NK-92 treated with Interleukin-12 subunit alpha and Interleukin-12 subunit beta, amount 100 ng/mL, for 24 hours (cell line): Measurements from ENCODE around the gene SLMAP.
"Not testable (repeated sequence)": the region's sequence is repeated elsewhere in the genome, so short reads cannot be mapped to it uniquely, and the experiment has no call there.

Experiments
- DNase-seq: peaks from one replicate; lab custom pipeline; 2025; lab: John Stamatoyannopoulos, UW

The SLMAP gene

DNA sequence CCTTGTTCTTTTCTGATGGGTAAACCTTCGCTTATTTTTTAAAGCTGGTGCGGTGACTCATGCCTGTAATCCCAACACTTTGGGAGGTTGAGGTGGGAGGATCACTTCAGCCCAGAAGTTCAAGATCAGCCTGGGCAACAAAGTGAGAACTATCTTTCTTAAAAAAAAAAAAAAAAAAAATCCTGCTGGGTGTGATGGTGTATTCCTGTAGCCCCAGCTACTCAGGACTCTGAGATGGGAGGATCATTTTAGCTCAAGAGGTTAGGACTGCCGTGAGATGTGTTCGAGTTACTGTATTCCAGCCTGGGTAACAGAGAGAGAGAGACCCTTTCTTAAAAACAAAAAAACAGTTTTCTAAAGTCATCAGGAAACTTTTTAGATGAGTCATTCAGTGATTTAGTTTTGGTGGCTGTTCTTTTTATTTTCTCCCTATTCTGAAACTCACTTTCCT is 37.7 kb downstream of the SLMAP start:
- no peak for DNase-seq

DNA sequence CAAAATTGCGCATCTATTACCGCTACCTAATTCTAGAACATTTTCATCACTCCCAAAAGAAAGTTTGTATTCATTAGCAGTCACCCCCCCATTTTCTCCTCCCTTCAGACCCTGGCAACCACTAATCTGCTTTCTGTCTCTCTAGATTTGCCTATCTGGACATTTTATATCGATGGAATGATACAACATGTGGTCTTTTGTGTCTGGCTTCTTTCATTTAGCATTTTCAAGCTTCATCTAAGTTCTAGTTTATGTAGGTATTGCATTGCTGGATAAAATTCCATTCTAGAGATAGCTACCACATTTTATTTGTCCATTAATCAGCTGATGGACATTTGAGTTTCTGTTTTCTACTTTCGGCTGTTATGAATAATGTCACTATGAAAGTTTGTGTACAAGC is 38.4 kb downstream of the SLMAP start:
- no peak for DNase-seq

DNA sequence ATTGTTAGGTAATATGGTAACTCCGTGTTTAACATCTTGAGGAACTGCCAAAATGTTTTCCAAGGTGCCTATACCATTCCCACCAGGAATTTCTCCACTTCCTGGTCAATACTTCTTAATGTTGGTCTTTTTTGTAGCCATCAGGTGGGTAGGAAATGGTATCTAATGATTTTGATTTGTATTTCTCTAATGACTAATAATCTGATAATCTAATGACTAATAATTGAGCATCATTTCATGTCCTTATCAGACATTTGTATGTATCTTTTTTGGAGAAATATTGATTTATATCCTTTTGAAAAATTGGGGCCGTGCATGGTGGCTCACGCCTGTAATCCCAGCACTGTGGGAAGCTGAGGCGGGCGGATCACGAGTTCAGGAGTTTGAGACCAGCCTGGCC is 38.8 kb downstream of the SLMAP start:
- DNase-seq = no peak

DNA sequence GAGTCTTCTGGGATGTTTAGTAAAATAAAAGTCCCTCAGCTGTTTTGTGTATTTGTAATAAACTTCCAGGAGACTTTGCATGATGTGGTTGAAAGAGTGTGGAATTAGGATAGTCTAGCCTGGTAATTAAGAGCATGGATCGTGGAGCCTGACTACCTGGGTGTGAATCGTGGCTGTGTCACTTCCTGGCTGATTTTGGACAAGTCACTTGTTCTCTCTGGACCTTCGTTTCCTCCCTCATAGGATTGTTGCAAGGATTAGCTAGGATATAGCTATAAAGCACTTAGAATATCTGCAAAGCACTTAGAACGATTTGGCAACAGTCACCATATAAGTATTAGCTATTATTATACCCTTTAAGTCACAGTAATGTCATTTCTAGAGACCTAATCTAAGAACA is 40.2 kb downstream of the SLMAP start:
- no peak for DNase-seq

DNA sequence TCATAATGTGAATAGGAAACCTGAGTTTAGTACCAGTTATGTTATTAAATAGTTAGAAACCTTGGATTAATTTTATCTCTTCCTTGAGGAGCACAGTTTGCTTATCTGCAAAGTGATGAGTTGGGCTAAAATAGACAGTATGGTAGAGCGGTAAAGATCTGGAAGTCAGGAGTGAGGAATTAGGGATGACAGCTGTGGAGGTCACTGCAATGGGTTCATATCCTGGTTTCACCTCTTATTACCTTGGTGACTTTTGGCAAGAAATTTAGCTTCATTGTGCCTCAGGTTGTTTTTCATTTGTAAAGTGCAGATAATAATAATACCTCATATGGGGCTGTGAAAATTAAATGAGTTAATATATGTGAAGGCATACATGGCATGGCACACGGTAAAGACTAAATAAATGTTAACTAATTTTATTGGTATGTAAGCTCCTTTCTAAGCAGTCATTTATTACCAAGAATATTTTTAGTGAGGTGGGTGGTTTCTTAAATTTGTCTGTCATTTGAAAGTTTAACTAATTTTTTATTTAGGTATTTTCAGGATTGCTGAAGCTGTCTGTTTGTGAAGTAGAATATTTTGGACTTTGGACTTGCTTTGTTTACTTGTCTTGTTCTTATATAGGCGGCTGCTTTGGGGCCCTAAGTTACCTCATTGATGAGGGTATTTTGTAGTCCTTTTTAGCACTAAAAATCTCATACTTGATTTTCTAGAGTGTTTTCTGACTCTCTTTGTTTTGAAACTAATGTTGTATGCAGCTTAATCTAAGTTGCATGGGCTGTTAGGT is 41.8 kb downstream of the SLMAP start:
- no peak for DNase-seq

DNA sequence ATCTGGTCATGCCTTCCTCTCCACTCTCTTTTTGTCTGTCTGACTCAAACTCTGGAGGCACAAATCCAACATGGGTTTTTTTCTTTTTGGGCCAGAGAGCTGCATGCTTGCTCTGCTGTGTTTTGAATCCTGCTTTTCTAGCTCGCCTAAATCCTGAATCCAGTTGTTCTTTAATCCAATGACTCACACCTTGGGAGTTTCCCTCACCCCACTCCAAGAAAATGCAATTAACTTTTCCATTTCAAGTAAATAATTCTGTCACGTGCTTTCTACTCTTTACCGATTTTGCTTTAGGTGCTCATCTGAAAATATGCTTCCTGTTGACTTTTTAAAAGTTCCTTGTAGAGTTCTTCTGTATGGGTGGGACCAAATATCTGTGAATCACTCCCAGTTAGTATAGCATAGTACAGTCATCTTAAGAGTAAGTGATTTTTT is 47.6 kb downstream of the SLMAP start:
- DNase-seq = no peak

DNA sequence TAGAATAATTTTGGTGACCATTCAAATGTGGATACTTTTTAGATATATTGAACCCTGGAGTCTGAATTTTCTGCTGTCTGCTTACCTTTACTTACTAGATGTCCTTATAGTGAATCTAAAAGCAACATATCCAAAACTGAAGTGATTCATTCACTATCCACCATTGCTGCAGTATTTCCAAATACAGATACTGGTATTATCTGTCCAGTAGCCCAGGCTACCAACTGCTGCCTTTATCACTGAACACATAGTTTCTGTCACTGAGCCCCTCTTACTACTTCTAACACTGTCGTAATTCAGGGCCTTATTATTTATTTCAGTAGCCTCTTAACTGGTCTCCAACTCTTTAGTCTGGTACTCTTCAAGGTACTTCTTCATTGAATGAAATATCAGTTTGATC is 49.2 kb downstream of the SLMAP start:
- no peak for DNase-seq

DNA sequence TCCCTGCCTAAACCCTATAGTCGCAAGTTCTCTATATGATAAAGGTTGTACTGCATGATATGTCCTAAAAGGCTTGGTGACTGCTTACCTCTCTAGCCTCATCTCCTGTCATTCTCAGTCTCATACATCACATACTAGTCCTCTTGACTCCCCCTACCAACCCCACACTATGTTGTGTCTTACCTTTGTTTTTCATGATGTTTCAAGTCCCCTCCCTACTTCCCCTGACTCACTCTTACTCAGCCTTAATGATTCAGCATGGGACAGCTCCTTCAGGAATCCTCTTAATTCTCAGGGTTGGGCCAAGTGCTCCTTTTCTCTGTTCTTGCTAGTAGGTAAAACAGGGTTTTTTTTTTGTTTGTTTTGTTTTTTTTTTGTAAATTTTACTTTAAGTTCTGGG is 49.6 kb downstream of the SLMAP start:
- DNase-seq = no peak

DNA sequence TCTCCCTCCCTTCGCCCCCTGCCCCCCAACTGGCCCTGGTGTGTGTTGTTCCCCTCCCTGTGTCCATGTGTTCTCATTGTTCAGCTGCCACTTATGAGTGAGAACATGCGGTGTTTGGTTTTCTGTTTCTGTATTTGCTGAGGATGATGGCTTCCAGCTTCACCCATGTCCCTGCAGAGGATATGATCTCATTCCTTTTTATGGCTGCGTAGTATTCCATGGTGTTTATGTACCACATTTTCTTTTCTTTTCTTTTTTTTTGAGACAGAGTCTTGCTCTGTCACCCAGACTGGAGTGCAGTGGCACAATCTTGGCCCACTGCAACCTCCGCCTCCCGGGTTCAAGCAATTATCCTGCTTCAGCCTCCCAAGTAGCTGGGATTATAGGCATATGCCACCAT is 50.1 kb downstream of the SLMAP start:
- not testable (repeated sequence) for DNase-seq

DNA sequence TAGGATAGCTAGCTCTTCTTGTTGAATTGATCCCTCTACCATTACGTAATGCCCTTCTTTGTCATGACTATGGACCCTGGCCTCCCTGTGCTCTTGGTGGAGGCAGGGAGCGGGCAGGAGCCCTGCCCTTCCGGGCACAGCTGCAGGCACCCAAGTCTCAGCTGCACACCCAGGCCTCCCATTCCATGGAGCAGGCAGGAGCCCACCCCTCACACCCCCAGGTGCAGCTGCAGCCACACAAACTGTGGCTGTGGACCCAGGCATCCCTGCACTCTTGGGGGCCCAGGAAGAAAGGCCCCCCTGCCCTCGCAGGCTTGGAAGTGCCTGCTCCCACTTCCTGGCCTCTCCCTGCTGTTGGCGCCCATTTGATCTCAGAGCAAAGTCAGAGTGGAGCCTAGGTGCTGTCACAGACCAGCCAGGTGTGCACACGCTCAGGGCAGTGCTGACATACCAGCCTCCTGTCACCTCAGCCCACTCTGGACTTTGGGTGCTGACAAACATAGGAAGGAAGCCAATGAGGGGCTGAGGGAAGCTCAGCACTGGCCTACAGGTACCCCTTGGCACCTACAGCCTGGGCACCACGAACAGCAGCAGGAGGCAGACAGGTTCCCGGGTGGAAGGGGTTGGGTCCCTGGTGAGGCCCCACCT is 53.0 kb downstream of the SLMAP start:
- DNase-seq = no peak

DNA sequence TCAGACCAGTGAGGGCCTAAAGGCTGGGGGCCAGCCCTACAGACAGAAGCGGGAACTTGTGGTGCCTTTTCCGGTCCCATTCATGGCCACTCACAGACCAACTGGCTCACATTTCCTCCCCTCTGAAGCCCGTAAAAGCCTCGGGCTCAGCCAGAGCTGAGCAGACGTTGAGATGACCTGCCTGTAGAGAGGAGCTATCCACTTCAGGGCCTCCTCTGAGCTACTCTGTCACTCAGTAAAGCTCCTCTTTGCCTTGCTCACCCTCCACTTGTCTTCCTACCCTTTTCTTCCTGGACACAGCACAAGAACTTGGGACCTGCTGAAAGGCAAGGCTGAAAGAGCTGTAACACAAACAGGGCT is 53.5 kb downstream of the SLMAP start:
- no peak for DNase-seq

DNA sequence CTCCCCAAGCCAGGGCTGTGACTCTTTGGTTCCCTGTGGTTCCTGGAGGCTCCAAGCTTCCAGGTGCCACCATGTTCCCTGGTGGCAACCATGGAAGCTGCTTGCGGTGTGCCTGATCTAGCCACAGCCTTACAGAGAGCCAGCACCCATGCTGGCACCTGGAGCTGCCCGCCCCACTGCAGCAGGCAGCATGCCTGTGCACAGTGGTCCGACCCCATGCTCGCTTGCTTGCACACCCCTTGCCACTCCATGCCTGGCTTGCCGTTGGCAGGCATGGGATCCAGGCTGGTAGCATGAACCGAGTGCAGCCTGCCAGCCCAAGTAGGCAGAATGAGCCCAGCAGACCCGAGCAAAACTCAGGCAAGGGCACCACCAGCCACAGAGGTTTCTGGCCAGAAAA is 53.9 kb downstream of the SLMAP start:
- DNase-seq = no peak

DNA sequence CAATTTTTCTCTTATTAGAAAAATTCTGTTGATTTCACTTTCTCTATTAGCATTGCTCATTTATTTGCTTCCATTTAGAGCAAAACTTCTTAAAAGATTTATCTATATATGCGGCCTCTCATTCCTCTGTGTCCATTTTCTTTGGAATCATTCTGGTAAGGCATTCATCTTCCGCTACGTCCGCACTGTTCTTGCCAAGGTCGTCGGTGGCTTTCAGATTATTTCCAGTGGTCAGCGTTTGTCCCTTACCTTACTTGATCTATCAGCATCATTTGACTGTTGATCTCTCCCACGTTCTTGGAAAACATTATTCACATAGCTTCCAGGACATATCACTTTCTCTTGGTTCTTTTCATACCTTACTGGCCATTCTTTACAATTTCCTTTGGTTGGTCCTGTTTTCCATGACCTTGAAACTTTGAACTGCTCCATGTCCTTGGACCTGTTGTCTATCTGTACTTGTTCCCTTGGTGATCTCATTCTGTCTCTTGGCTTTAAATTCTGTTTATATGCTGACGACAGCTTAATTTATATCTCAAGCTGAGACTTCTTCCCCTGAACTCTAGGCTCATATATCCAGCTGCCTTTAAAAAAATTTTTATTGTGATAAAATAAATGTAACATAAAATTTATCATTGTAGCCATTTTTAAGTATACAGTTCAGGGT is 54.5 kb downstream of the SLMAP start:
- no peak for DNase-seq

DNA sequence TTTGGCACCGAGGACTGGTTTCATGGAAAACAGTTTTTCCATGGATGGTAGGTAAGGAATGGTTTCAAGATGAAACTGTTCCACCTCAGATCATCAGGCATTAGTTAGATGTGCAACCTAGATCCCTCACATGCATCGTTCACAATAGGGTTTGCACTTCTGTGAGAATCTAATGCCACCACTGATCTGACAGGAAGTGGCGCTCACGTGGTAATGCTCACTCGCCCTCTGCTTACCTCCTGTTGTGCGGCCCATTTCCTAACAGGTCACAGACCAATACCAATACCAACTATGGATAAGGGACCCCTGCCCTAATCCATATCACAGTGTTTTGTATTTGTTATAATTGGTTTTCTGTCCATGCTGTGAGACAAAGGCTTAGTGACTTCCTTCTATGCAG is 58.9 kb downstream of the SLMAP start:
- DNase-seq = peak; percentile 9

DNA sequence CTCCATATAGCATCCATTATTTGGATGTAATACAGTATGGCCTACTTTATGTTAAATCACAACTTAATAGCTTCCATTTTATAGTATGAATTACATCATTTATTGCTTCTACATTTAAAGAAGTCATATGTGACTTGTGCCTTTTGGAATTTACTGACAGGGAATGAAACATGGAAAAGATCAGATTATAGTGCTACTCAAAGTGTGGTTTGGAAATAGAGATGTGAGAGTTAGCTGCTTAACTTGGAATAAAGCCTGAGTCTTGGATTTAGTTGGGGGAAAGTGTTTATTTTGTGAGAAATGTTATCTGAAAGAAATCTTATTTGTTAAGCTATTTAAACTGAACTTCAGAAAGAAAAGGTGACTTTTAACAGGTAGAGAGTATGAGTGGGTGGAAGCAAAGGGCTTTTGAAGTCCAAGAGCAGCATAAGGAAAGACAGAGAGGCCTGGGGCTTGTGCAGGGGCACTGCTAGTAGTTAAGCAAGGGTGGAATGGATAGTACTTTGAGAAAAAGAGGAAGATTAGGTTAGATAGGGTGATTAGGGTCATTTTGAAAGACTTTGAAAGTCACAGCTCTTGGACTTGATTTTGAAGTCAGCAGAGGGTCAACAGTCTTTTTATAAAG is 60.5 kb downstream of the SLMAP start:
- DNase-seq = no peak

DNA sequence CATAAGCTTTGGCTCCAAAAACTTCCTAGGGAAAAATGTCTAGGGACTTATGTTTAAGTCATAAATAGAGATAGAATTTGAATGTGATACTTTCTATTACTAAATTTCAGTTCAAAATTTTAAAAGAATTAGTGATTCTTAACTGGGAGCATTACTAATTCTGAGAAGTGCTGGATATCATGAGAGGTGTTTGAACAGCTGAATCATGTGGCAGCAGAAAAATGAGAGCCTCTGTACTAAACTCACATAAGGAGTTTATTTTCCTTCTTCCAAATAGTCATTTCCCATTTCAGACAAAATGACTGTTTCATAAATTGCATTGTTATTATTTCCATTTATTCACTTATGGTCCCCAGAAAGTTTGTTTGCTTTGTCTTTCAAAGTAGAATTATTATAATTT is 62.7 kb downstream of the SLMAP start:
- DNase-seq = no peak

DNA sequence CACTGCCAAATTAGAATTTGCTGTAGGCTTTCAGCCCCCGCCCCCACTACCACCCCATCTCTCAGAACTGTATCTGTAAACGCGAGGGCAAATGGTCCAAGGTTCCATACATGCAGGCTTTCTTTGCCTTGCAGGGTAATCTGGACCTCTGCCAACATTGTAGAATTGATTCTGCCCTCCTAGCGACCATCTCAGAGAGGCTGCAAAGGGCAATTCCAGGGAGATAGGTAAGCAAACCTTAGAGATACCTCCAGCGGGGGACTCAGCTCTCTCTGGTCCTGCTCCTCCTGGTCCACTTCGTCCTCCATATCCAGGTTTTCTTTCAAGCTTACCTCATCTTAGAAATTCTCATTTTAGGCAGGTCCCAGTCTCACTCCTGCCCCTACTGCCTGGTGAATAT is 64.4 kb downstream of the SLMAP start:
- DNase-seq = no peak

DNA sequence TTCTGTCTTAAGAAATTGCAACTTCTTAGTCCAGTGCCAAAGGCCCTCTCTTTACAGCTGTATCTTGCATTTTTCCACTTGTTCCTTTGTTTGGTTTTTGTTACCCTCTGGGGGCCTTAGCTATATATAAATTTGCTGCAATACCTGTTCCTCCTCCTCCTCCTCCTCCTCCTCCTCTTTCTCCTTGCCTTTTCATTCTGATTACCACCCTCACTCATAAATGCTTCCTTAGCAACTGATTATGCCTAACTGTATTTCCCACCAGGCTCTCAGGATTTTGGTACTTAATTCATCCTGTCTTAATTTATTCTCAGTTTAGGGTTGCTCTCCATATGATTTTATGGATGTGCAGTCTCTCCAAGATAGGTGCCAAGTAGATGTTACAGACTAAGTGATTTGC is 65.7 kb downstream of the SLMAP start:
- no peak for DNase-seq

DNA sequence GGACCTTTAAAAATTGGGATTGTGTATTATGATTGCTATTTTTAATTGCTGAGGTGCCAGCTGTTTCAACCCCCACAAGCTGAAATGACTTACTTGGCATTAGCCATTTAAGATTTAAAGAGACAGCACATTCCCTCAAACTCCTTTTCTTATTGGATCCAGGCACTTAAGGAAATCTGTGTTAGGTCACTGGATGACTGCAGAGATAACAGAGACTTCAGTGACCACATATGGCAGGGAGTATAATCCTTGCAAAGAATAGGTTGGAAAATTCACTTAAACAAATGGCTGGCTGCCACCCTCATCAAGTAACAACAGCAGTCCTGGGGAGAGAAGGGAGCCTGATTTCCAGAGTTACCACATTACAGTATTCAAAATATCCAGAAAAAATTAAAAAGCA is 66.6 kb downstream of the SLMAP start:
- no peak for DNase-seq

DNA sequence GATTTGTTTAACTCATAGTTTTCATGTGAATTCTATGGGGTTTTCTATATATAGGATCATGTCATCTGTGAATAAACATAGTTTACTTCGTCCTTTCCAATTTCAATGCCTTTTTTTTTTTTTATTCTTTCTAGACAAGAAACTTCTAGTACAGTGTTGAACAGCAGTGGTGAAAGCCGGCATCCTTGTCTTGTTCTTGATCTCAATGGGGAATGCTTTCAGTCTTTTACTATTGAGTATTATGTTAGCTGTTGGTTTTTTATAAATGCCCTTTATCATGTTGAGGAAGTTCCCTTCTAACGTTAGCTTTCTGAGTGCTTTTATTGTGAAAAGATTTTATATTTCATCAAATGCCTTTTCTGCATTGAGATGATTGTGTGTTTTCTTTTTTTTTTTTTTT is 69.0 kb downstream of the SLMAP start:
- DNase-seq = no peak

DNA sequence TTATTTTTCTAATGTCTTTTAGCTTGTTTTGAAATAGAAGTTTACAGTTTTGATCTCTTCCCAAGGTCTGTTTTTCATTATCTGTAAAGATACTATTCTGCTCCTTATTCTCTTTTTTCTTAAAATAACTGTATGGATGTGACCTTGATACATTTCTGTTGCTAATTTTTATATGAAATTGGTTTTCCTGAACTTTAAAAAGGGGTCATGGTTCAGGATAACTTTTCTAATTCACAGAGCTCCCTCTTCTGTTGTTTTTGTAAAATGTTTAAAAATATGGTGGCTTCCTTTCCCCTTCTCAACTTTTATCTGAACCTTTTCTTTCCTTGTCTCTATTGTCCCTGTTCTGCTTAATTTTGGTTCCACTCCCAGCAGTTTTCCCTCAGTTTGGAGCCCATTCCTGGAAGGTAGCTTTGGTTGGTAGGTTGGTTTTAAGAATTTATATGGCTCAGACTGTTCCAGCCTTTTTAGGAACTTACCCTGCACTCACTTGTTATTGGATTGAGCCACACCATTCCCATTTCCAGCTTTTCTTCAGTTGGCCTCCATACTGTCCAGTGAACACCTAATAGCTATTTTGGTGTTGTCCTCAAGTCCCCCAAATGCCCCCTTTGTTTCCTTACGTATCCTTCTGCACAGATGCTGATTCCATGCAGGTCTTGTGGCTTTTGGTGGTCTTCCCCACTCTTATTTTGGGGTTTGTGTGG is 70.3 kb downstream of the SLMAP start:
- DNase-seq = no peak
